Sigmoid colon (tissue), 7 donors: ENCODE data around the gene NTMT1. TPM values are rescaled to one million over a fixed set of nuclear protein-coding genes. Genes with fewer than 3 reads are reported as not detected.

Experiments used
- DNase-seq: peaks from one replicate; pipeline ENCODE4 v3.0.0-alpha.2; 2019
- H3K27ac ChIP-seq, 4 donors: fragments of 200-600 bp; sonication (generic); one replicate each; pipeline ENCODE4 v1.5.1; 2016 to 2019; ENCODE audit warnings: mild to moderate bottlenecking in 1 of 4
- H3K27me3 ChIP-seq, 3 donors: fragments of 200-600 bp; sonication (generic); one replicate each; pipeline ENCODE4 v1.5.1; 2019; ENCODE audit warnings: mild to moderate bottlenecking in 1 of 3
- H3K36me3 ChIP-seq, 4 donors: fragments of 200-600 bp; sonication (generic); one replicate each; pipeline ENCODE4 v1.5.1; 2016 to 2019
- H3K4me1 ChIP-seq, 4 donors: fragments of 200-600 bp; sonication (generic); one replicate each; pipeline ENCODE4 v1.5.1; 2017 to 2019
- H3K4me3 ChIP-seq, 4 donors: fragments of 200-600 bp; sonication (generic); one replicate each; pipeline ENCODE4 v1.5.1; 2017 to 2019; ENCODE audit warnings: mild to moderate bottlenecking in 2 of 4, moderate library complexity in 1 of 4
- H3K9me3 ChIP-seq, 4 donors: fragments of 200-600 bp in 3 of 4; sonication (generic) in 3 of 4; one replicate each; pipeline versions ENCODE4 v1.5.1 to v1.6.1; 2013 to 2019
- EP300 ChIP-seq, 4 donors: sonication (generic); formaldehyde crosslinking; IDR thresholded peaks; one replicate each; pipeline ENCODE4 v1.6.1; 2017; ENCODE audit warnings: antibody characterized with exemption in 4 of 4
- POLR2A ChIP-seq, 2 donors: fragments of 450-650 bp; IDR thresholded peaks; one replicate each; pipeline ENCODE4 v1.6.1; 2016; ENCODE audit warnings: antibody characterized with exemption in 2 of 2, mild to moderate bottlenecking in 2 of 2, moderate library complexity in 2 of 2
- POLR2AphosphoS5 ChIP-seq, 4 donors: sonication (generic); formaldehyde crosslinking; IDR thresholded peaks; one replicate each; pipeline ENCODE4 v1.6.1; 2017; ENCODE audit warnings: antibody characterized with exemption in 4 of 4
- WGBS, 2 donors: extraction: QIAGEN DNeasy Blood & Tissue Kit; methylation state at CpG; one replicate each; pipeline ENCODE4 v1.1.7; 2013; 5-methylcytosine and 5-hydroxymethylcytosine counted together
- intact Hi-C: fragments of 100-400 bp; cut with DNase I; formaldehyde crosslinking; loops from one replicate; pipeline ENCODE4 v1.15.1; 2023
- polyA plus RNA-seq, 3 donors: library from polyadenylated mRNA; stranded (reverse); fragments of 200-250 nt; gene quantifications; one replicate each; pipeline ENCODE4 v1.2.3, GENCODE V29; 2013
- total RNA-seq, 4 donors: library from RNA; depleted of rRNA; stranded (reverse); fragments of >200 nt; gene quantifications; one replicate each; pipeline ENCODE4 v1.1.0, GENCODE V29; 2016
- TF ChIP-seq, protein P1 (sequence below), 4 experiments: fragments of 450-650 bp in 3 of 4; fragments of 200-600 bp in 1 of 4; IDR thresholded peaks; one replicate each; pipeline ENCODE4 v1.5.1; 2016 to 2019; ENCODE audit warnings: antibody characterized with exemption in 4 of 4, mild to moderate bottlenecking in 3 of 4, moderate library complexity in 2 of 4
- donor health status: healthy with polysubstance abuse.
- donor health status: Bipolar disorder and iron deficiency.
- donor health status: healthy.

The NTMT1 gene
- total and polyA plus RNA-seq, 7 donors: 5.8 to 49.3 (median 22.5) TPM

DNA sequence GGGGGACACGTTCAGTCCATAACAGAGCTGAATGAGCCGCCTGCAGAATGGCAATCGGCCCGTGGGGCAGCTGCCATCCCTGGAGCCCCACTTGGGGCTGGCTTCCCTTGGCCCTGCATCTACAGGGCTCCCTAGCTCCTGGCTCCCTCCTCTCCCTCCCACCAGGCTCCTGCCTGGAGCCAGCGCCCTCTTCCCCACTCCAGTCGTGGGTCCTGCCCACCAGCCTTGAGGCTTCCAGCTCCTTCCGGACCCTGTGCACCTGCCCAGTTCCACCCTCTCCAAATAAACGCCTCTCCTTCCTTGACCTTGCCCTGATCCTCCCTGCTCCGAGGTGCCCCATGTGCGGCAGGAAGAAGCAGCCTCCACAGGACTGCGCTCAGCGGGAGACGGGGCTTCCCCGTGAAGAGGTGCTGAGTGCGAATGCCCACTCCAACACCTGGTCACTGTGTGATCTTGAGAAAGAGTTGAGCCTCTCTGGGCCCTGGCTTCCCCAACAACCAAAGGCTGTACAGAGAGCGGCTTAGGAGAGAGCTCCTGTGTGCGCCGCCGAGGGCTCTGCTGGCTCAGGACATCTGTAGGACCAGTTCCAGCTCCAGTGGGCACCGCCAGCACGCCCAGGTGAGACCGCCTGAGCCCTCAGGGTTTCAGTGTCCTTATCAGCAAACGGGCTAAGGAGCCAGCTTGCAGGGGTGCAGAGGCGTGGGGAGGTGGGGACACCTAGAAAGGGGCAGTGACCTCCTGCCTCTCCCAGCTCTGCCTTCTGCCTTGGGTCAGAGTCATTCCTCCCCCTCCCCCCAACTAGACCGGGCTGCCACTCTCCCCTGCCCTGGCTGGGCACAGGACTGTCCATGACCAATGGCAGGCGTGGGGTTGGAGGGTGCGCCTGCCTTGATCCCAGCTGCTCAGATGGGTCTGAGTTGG is 17.1 kb upstream of the NTMT1 start:
- Histone ChIP-seq H3K36me3 (no peaks in the 10 kb centered on the region), H3K4me1 (peaks cover 0 to 48% (median 35%) of the 10 kb centered on the region in 4 donors), H3K4me3 (no peak overlapping the region), H3K9me3 (no peaks in the 10 kb centered on the region), H3K27ac (peak overlapping the region; percentile 88 to 92 (median 90)), H3K27me3 (no peaks in the 10 kb centered on the region)
- no peak for DNase-seq
- 23 to 72% methylated on average over 27 of the region's 27 CpGs for WGBS, 2 donors
- TF ChIP-seq POLR2AphosphoS5 (IDR thresholded peaks at IDR 0.05) (no peak), EP300 (IDR thresholded peaks at IDR 0.05) (no peak), POLR2A (IDR thresholded peaks at IDR 0.05) (no peak)
- TF ChIP-seq, protein P1, sequence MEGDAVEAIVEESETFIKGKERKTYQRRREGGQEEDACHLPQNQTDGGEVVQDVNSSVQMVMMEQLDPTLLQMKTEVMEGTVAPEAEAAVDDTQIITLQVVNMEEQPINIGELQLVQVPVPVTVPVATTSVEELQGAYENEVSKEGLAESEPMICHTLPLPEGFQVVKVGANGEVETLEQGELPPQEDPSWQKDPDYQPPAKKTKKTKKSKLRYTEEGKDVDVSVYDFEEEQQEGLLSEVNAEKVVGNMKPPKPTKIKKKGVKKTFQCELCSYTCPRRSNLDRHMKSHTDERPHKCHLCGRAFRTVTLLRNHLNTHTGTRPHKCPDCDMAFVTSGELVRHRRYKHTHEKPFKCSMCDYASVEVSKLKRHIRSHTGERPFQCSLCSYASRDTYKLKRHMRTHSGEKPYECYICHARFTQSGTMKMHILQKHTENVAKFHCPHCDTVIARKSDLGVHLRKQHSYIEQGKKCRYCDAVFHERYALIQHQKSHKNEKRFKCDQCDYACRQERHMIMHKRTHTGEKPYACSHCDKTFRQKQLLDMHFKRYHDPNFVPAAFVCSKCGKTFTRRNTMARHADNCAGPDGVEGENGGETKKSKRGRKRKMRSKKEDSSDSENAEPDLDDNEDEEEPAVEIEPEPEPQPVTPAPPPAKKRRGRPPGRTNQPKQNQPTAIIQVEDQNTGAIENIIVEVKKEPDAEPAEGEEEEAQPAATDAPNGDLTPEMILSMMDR (IDR thresholded peaks at IDR 0.05): no peak
- intact Hi-C loops: loop anchor here (5.0 kb wide), 1 partner anchor 37 kb away; no protein-coding TSS in a partner anchor

DNA sequence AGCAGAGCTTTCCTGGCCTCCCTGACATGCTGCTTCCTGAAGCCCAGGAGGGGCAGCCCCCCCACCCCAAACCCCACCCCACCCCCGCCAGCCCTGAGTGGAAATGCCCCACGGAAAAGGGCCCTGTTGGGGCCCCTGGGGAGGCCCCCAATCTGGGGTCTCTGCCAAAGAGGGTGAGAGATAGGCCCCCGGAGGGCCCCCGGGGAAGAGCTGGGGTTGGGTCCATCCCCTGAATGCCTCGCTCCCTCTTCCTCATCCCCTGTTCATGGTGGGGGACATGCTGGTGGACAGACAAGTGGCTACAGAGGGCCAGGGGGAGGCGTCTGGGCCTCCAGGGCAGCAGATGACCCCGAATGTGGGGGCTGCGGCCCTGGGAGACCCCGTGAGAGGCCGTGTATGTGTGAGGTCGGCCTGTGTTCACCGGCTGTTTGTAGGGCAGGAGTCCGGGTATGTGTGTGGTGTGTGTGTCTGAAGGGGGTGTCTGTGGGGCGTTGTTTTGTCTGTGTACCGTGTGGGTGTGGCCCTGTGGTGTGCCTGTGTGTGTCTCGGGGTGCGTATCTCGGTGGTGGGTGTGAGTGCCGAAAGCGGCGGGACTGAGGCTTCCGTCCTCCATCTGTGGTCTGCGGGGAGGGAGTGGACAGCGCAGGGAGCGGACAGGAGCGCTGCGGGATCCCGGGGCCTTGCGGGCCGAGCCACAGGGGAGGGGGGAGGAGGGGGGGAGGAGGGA is 16.3 kb upstream of the NTMT1 start:
- TF ChIP-seq POLR2A (IDR thresholded peaks at IDR 0.05): no peak
- no peak for TF ChIP-seq EP300 (IDR thresholded peaks at IDR 0.05)
- no peak for TF ChIP-seq POLR2AphosphoS5 (IDR thresholded peaks at IDR 0.05)
- TF ChIP-seq, protein P1 (IDR thresholded peaks at IDR 0.05): no peak
- Histone ChIP-seq H3K4me1 (peaks cover 0 to 48% (median 35%) of the 10 kb centered on the region in 4 donors), H3K36me3 (no peaks in the 10 kb centered on the region), H3K27ac (peak overlapping the region; percentile 88 to 92 (median 90)), H3K9me3 (no peaks in the 10 kb centered on the region), H3K27me3 (no peaks in the 10 kb centered on the region), H3K4me3 (peak overlapping the region; percentile 45 to 75 (median 68))
- DNase-seq: no peak
- intact Hi-C loops: loop anchor here (1.0 to 5.0 kb wide), 6 partner anchors 37 to 435 kb away; no protein-coding TSS in a partner anchor
- WGBS, 2 donors: 3 to 12% methylated on average over 24 to 30 of the region's 30 CpGs

DNA sequence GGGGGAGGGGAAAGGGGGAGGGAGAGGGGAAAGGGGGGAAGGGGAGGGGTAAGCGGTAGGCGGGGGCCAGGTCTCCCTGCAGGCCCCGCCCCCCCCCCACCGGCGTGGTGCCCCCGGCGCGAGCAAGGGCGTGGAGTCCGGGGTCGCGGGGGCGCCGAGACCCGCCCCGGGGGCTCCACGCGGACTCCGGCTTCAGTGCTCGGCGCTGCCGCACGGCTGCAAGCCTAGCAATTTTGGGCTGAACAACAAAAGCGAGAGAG is 15.8 kb upstream of the NTMT1 start:
- WGBS, 2 donors: 1% methylated on average over 23 to 24 of the region's 24 CpGs
- DNase-seq: no peak
- Histone ChIP-seq H3K27ac (peak overlapping the region; percentile 88 to 92 (median 90)), H3K4me3 (peak overlapping the region; percentile 45 to 75 (median 68)), H3K4me1 (peaks cover 0 to 48% (median 35%) of the 10 kb centered on the region in 4 donors), H3K27me3 (no peaks in the 10 kb centered on the region), H3K9me3 (no peaks in the 10 kb centered on the region), H3K36me3 (no peaks in the 10 kb centered on the region)
- TF ChIP-seq, protein P1 (IDR thresholded peaks at IDR 0.05): no peak
- no peak for TF ChIP-seq EP300 (IDR thresholded peaks at IDR 0.05)
- TF ChIP-seq POLR2A (IDR thresholded peaks at IDR 0.05): no peak
- intact Hi-C loops: loop anchor here (1.0 to 5.0 kb wide), 5 partner anchors 109 to 436 kb away; no protein-coding TSS in a partner anchor

DNA sequence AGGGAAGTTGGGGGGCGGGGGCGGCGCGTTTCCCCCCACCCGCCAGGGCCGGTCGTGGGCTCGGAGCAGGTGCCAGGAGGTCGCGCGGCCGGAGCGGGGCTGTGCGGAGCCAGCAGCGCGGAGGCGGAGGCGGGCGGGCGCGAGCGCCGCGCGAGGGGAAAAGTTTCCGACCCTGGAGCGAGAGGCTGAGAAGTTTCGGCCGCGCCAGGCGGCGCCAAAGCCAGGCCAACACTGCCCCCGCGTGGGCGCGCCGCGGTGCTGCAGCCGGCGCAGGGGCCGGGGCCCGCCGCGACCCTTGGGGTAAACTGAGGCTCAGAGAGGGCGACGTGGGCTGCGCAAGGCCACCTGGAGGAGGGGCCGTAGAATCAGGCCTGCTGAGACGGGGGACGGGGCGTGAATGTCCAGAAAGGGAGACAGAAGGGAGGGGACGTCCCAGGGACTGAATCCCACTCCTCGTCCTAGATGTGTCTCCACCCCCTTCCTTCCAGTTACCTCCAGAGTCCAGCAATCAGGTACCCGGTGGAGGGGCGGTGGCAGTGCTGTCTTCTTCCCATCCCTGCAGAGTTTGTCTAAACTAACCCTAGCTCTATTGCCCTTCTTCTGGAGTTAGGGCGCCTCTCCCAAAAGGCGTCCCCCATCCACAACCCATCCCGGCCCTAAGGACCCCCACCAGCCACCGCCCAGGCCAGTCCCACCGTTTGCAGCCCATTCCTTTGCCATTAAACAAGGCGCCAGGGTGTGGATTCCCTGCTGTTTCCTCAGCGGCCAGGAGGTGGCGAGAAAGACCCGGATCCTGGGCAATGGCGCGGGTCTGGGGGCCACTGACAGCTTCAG is 15.3 kb upstream of the NTMT1 start:
- peak overlapping the region; percentile 45 to 75 (median 68) for H3K4me3 ChIP-seq
- peak in 1 of 4 donors; percentile 17 for TF ChIP-seq POLR2AphosphoS5 (IDR thresholded peaks at IDR 0.05)
- TF ChIP-seq POLR2A (IDR thresholded peaks at IDR 0.05): no peak
- TF ChIP-seq, protein P1 (IDR thresholded peaks at IDR 0.05): peak; percentile 73 to 85 (median 82)
- no peaks in the 10 kb centered on the region for H3K9me3 ChIP-seq
- H3K27me3 ChIP-seq: no peaks in the 10 kb centered on the region
- 1% methylated on average over 66 of the region's 66 CpGs for WGBS, 2 donors
- DNase-seq: peak; percentile 90
- peak overlapping the region; percentile 88 to 92 (median 90) for H3K27ac ChIP-seq
- intact Hi-C loops: loop anchor here (1.0 to 5.0 kb wide), 6 partner anchors 110 to 471 kb away; no protein-coding TSS in a partner anchor
- no peaks in the 10 kb centered on the region for H3K36me3 ChIP-seq
- H3K4me1 ChIP-seq: peaks cover 0 to 48% (median 35%) of the 10 kb centered on the region in 4 donors
